HG02798 (cell line): ENCODE results near the gene ZBTB32.

Experiments
- ATAC-seq: cut with Tn5 transposase; IDR thresholded peaks from one replicate; pipeline ENCODE4 v1.9.1; 2021; ENCODE audit warnings: mild to moderate bottlenecking; ENCODE audit not compliant: unreplicated experiment, poor library complexity

The ZBTB32 gene

DNA sequence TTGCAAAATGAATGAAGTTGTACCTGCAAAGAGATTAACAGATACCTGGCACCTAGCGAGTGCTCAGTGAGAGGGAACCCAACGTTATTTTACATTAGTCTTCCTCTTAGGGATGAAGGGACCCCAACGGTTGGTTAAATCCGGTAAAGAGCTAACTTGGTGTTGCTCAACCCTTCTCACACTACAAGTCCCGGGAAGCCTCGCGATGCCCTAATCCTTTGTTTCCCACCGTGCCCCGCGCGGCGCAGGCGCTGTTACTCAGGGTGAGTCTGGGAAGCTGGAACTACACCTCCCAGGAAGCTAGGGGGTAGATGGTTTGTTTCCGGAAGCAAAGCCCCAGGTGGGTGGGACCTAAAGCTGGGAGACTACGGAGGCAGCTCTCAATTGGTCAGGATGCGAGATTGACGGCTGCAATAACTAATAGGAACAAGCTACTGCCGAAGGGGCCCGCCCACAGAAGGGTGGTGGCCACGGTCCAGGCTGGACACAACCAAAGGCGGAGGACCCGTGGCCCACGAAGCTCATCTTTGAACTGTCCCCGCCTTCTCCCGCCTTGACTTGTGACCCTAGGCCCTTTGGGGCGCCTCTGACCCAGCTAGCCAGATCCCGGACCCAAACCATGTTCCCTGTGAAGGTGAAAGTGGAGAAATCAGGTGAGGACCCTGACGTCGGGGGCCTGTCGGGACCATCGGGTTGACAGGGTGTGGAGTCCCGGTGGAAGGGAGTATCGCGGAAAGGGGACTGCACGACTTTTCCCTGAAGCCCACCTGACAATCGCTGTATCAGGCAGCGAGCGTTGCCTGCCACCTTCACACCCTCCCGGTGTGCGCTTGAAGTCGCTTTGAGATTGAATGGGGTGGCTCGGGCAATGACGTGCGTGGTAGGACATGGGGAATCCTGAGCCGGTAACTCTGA, 44.0 kb downstream of the ZBTB32 start, which contains the start of gene LIN37:
Gene LIN37, plus strand, starts transcription at position 471 of the 915 bp plus-strand sequence. Its CDS starts 149 bp downstream, at position 620.
- peak; percentile 77 for ATAC-seq

DNA sequence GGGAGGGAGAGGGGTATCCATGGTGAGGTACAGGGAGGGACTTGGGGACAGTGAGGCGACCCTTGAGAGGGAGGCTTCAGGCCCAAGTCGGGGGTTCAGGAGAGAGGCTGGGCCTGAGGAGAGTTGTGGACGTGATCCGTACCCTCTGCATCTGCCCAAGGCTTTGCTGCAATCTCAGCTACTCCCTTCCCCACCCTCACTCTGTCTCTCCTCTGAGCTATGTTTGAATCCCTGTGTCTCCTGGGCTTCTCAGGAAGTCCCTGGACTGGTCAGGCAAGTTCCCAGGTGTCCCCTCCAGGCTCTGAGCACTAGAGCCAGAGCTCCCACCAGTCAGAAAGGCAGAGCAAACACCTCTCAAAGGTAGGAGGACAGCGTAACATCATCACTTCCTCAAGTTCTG, 45.8 kb downstream of the ZBTB32 start:
- ATAC-seq = no peak

DNA sequence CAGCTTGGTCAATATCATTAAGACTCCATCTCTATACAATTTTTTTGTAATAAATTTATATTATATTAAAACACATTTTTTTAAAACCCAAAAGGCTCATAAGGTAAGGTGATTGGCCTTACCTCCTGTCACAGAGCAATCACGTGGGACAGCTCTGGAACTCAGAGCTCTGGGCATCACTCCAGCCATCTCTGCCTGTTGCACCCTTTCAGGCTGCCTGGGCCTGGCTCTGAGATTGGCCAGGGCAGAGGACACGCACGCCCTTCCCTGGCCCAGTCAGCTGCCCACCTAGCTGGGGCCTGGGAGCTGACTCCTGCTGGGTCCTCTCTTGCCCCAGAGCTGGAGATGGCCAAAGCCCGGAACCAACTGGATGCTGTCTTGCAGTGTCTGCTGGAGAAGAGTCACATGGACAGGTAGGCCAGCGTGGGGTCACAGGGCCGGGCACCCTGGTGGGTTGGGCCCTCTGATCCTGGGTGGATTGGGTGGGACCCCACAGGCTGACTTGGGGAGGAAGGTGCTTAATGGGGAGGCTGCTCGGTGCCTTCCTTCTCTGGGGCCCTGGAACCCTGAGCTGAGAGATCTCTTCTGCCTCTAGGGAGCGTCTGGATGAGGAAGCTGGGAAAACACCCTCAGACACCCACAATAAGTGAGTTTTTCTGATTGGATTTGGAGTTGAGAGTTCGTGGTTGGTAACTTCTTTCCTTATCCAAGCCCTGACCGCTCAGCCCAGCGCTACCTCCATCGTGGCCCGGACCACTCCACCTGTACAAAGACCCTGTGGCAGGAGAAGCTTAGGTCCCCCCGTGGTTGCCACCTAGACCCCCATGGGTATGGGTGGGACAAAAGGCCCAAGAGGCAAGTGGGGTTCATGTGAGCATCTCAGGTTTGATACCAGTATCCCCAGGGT, 47.7 kb downstream of the ZBTB32 start:
- no peak for ATAC-seq

DNA sequence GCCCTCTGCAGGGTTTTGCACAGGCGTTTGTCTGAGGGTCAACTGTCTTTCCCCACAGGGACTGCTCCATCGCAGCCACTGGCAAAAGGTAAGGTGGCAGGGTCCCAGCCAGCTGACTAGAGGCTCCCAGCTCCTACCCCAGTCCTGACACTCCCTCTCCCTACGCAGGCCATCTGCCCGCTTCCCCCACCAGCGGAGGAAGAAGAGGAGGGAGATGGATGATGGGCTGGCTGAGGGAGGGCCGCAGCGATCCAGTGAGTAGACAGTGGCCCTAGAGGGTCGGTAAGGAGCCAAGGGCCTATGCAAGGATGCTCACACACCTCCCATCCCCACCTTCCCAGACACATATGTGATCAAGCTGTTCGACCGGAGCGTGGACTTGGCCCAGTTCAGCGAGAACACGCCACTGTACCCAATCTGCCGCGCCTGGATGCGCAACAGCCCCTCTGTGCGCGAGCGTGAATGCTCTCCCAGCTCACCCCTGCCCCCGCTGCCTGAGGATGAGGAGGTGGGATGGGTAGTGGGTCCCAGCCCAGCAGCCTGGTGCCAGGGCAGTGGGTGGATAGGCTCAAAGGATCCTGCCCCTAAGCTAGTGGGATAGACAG, 48.5 kb downstream of the ZBTB32 start:
- no peak for ATAC-seq

DNA sequence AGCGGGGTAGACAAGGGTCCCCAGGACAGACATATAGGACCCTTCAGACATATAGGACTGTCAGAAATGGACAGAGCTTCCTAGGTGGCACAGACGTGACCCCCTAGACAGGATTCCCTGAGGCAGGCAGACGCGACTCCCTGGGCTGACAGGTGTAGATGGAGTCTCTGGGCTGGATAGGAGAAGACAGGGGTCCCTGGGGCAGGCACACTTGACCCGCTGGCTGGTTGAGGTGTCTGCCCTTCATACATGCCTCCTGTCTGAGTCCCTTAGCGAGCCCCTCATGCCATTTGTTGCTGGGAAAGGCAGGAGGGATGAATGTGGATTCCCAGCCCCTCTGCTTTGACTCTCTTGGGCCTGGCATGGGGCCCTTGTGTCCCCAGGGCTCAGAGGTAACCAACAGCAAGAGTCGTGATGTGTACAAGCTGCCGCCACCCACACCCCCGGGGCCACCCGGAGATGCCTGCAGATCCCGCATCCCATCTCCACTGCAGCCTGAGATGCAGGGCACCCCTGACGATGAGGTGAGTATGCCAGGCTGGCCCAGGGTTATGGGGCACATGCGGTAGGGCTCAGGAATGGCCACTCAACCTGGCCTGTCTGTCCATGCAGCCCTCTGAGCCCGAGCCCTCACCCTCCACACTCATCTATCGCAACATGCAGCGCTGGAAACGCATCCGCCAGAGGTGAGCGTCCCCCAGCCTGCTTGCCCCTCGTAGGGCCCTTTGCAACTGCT, 49.4 kb downstream of the ZBTB32 start:
- ATAC-seq = no peak

DNA sequence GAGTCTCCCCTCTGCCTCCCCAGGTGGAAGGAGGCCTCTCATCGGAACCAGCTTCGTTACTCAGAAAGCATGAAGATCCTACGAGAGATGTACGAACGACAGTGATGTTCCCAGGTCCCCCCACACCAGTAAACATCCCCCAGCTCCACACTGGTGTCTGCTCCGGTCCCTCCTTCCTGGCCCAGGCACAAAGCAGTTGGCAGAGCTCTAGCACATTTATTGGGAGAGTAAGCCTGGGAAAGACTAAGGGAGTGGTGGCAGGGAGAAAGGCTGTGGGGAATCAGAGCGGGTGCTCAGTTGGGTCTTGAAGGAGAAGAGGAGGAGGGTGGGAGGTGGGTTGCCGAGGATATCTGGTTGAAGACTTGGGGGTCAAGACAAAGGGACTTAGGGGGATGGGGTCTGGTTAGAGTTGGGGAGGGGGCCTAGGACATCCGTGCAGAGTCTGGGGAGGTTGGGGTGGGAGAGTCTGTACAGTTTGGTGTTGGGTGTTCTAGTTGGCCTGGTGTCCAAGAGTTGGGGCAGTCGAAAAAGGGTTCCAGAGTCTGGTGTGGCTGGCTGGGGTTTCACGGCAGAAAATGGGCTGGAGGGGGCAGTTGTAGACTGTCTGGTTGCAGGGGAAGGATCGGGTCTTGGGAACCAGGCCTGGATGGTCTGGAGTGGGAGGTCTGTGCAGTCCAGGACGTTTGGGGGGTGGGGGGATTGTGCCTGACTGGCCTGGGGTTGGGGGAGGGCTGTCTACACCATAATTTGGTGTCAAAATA, 50.2 kb downstream of the ZBTB32 start:
- ATAC-seq = no peak

DNA sequence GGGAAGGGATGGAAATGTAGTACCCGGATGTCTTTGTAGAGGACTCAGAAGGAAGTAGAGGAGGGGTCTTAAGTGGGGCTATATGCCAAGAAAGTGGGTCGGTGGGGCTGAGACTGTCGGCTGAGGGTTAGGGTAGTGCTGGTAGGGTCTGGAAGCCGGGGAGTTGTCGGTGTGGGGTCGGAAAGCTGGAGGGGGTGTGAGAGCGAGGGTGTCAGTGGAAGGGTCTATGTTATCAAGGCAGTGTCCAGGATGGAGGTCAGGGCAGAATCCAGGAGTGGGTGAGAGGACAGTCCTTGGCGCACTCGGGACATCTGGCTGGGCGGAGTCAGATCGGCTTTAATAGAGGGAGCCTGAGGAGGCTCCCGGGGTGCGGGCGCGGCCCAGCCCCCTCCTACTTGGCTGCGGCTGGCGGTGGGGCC, 50.8 kb downstream of the ZBTB32 start:
- no peak for ATAC-seq

DNA sequence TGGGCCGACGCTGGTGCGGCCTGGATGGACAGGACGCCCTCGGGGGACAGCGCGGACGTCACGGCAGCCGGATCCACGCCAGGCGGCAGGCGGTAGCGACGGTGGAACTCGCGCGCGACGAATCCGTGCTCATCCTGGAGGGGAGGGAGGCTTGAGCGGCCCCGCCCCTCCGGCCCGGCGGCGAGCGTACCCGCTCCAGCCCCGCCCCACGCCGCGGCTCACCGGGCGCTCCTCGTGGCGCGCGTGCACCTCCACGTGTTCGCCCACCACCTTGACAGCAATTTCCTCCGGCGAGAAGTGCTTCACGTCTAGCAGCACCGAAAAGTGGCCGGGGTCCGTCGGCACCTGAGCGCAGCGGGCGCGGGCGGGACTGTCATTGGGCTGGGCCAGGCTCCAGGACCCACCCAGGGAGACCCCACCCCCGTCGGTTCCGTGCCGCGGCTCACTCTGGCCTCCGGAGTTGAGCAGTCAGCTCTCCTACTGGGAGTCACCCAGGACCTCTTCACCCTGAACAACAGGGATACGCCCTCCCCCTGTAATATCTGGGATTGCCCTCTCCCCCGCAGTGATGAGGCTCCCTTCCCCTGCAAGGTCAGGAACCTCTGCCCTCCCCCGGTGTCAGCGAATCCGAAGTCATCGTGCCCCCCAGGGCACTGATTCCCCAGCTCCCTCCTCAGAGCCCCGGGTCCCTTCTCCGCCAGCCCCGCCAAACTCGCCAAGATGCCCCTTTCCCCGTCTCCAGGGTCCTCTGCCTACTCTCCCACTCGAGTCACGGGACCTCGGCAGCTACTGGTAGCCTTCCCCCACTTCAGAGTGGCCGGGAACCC, 51.4 kb downstream of the ZBTB32 start:
- no peak for ATAC-seq

DNA sequence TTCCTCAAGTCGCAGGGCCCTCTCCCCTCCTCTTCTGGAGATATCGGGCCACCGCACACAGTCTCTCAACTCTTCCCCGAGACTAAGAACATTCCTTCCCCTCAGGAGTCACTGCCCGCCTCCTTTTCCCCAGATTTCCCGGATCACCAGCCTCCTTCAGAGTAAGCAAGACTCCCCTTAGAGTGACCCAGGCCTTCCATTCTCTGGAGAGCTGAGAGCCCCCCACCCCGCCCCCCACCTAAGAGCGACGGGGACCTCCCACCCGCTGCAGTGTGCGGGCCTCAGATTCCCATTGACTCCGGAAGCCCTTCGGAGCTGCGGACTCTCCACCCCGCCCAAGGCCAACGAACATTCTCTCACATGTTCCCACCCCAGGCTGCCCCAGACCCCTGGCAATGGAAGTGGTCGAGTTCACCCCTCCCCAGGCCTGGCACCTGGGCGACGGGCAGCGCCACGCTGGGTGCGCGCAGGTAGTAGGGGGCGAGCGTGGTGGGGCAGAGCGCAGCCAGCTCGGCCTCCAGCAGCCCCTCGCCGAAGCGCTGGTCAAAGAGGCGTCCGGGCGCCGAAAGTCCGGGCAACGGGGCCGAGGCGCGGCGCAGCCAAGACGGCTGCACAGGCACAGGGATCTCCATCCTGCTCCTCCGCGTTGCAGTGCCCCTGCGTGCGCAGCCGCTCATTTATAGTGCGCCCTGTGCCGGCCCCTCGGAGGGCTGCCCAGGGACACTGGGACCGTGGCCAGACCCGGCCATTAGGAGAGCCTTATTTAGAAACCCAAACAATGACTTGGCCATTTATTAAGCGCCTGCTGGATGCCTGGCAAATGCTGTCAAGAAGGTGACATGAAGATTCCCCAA, 52.2 kb downstream of the ZBTB32 start, which contains the start of gene HSPB6:
Gene HSPB6, minus strand, starts transcription at position 653 of the 854 bp plus-strand sequence. Its CDS starts 21 bp downstream, at position 632.
- no peak for ATAC-seq

DNA sequence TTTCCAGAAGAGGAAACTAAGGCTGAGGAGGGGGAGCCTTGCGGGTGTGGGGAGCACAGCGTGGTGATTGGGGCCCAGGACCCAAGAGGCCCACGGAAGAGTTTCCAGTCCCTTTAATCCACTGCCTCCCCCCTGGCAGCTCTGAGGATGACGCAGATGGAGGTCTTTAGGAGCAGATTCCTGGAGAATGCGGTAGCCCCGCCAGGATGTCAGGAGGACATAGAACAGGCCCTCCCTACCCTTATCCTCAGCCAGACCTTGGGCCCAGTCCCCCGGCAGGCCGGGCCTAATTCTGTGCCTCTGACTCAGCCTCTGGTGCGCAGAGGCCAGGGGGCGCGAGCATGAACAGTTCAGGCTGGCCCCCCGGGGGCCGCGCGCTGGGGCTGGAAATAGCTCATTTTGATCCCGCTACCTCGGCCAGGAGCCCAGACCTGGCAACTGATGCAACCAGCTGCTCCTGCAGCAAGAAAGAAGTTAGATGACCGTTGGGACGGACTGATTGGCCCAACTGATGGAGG, 52.9 kb downstream of the ZBTB32 start:
- no peak for ATAC-seq

DNA sequence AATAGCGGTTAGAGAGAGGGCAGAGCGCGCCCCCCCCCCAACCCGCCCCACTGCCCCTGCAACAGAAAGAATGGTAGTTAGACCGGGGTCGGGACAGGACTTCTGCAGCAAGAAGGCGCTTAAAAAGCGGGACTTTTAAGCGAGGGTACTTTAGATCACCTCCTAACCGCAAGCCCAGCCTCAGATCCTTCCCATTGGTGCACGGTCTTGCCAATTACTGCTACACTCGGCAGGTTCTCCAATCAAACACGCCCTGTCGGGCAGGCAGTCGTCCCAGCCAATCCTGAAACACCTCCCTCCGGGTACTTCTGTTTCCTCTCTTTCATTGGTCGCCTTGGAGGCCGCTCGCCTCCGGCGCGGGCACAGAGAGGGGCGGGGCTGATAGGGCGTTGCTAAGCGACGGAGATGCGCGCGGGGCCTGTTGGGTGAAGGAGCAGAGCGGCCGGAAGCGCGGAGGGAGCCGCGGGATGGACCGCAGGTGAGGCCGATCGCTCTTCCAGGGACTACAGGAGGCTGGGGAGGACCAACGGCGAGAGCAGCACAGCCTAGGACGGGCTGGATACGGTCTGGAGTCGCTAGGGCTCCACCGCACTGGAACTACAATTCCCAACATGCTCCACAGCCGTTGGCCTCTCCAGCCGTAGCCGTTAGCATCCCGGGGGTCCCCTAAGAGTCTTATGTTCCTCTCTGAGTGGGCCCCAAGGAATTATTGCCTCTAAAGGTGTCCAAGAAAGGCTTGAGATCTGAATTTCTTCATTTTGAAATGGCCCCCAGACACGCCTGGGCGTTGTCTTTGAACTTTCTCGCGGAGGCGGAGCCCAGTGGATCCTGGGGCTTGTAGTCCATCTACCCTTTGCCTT, 53.6 kb downstream of the ZBTB32 start, which contains the start of gene PROSER3:
Gene PROSER3, plus strand, starts transcription at position 428 of the 860 bp plus-strand sequence. Its CDS starts 40 bp downstream, at position 468.
- peak; percentile 98 for ATAC-seq

DNA sequence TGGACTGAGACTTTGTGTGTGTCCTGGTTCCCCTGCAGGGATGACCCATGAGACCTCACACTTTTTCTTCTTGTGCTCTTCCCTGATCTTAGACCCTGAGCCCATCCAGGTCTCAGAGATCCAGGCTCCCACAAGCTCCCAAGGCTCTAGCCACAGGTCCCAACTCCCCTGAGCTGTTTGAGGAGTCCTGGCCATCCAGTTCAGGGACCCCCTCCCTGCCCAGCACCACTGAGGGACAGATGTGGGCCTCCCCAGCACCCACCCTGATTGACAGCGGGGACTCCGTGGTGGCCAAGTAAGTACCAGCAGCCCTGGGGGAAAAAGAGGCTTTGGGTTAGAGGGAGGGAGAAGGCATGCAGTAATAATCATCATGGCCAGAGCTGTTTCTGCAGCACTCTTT, 55.3 kb downstream of the ZBTB32 start:
- ATAC-seq = no peak

DNA sequence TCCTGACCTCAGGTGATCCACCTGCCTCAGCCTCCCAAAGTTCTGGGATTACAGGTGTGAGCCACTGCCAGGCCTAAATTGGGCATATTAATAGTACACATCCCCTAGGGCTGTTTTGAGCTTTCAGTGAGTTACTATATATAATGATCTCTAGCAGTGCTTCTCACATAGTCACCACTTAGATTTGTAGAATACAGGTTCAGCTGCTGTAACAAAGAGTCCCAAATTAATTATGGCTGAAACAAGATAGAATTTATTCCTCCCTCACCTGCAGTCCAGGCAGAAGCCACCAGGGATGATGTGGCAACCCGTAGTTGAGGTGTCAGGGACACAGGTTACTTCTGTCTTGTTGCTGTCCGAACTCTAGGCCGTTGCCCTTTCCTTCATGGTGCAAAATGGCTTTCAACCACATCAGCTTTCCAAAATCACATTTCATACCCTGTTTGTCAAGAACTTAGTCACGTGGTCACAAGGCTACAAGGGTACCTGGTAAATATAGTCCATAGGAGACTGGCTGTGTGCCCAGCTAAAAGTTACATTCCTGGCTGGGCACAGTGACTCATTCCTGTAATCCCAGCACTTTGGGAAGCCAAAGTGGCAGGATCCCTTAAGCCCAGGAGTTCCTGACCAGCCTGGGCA, 56.5 kb downstream of the ZBTB32 start:
- ATAC-seq = no peak

DNA sequence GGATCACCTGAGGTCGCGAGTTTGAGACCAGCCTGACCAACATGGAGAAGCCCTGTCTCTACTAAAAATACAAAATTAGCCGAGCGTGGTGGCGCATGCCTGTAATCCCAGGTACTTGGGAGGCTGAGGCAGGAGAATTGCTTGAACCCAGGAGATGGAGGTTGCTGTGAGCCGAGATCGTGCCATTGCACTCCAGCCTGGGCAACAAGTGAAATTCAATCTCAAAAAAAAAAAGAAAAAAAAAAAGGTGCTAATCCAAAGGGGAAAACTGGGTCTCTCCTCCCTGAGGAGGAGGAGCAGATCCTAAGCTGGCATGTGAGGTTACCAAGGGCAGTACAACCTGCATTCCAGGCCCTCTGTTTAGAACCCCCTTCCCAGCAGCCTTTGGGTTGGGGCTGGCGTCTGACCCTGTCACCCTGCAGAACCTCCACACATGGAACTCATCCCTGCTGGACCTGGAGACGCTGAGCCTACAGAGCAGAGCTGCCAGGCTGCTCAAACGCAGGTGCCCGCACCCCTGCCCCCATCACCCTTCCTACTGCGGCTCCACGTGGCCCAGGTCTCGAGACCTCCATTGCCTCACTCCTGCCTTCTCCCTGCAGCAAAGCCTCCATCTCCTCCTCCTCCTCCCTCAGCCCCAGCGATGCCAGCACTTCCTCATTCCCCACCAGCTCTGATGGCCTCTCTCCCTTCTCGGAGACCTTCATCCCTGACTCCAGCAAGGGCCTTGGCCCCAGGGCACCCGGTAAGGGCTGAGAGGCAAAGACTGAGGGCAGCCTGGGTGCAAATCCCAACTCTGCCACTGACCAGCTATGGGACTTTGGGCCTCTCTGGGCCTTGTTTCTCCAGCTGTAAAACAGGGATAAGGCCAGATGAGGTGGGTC, 60.3 kb downstream of the ZBTB32 start:
- no peak for ATAC-seq
